Measurements from ENCODE around the gene LIN7B. TPM values are rescaled to one million over a fixed set of nuclear protein-coding genes. Genes with fewer than 3 reads are reported as not detected.

Gene LIN7B
- total RNA-seq, 1 donor from 2014 or later = 9.8 TPM

GRCh38 chr19:49091391-49092038 is 22.7 kb upstream of the LIN7B start:
- DNase-seq (ENCODE audit: low spot score) (no peak), ATAC-seq (no peak)
- intact Hi-C loops (cut with DNase I) = no loop called here

GRCh38 chr19:49092686-49093085 is 21.5 kb upstream of the LIN7B start:
- ATAC-seq (no peak), DNase-seq (ENCODE audit: low spot score) (no peak)
- intact Hi-C loops (cut with DNase I) = no loop called here

GRCh38 chr19:49094505-49095482 is 19.4 kb upstream of the LIN7B start:
- DNase-seq (ENCODE audit: low spot score) (no peak), ATAC-seq (no peak)
- intact Hi-C loops (cut with DNase I) = no loop called here

GRCh38 chr19:49097453-49098288 is 16.5 kb upstream of the LIN7B start:
- intact Hi-C loops (cut with DNase I) = no loop called here
- ATAC-seq (peak; percentile 77), DNase-seq (ENCODE audit: low spot score) (peak; percentile 76)

GRCh38 chr19:49098795-49099194 is 15.4 kb upstream of the LIN7B start:
- ATAC-seq (no peak), DNase-seq (ENCODE audit: low spot score) (no peak)
- intact Hi-C loops (cut with DNase I) = no loop called here

- no peak for DNase-seq (ENCODE audit: low spot score)
- intact Hi-C loops (cut with DNase I) = no loop called here
- ATAC-seq = no peak
Measured at GRCh38 chr19:49101160-49101559, 13.0 kb upstream of the LIN7B start.

- intact Hi-C loops (cut with DNase I) = no loop called here
- ATAC-seq (no peak), DNase-seq (ENCODE audit: low spot score) (no peak)
Measured at GRCh38 chr19:49102303-49102702, 11.9 kb upstream of the LIN7B start.

- intact Hi-C loops (cut with DNase I) = no loop called here
- no peak for ATAC-seq
- DNase-seq (ENCODE audit: low spot score) = no peak
Measured at GRCh38 chr19:49103331-49104085, 10.7 kb upstream of the LIN7B start.

GRCh38 chr19:49104229-49104864 is 9.8 kb upstream of the LIN7B start:
- intact Hi-C loops (cut with DNase I) = no loop called here
- DNase-seq (ENCODE audit: low spot score) = no peak
- peak; percentile 31 for ATAC-seq

GRCh38 chr19:49106648-49107135 is 7.5 kb upstream of the LIN7B start:
- intact Hi-C loops (cut with DNase I) = no loop called here
- DNase-seq (ENCODE audit: low spot score) (peak; percentile 67), ATAC-seq (peak; percentile 48)

GRCh38 chr19:49107625-49108459 is 6.3 kb upstream of the LIN7B start:
- no peak for ATAC-seq

GRCh38 chr19:49109051-49109450 is 5.1 kb upstream of the LIN7B start:
- ATAC-seq (no peak), DNase-seq (ENCODE audit: low spot score) (no peak)
- intact Hi-C loops (cut with DNase I) = no loop called here

More at GRCh38 chr19:49107625-49108459, 6.3 kb upstream of the LIN7B start:
- no peak for DNase-seq (ENCODE audit: low spot score)
- intact Hi-C loops (cut with DNase I) = no loop called here

GRCh38 chr19:49109569-49110233 is 4.5 kb upstream of the LIN7B start:
- intact Hi-C loops (cut with DNase I) = no loop called here

GRCh38 chr19:49110567-49110966 is 3.6 kb upstream of the LIN7B start:
- no peak for DNase-seq (ENCODE audit: low spot score)
- intact Hi-C loops (cut with DNase I) = no loop called here
- no peak for ATAC-seq

More at GRCh38 chr19:49109569-49110233, 4.5 kb upstream of the LIN7B start:
- no peak for ATAC-seq
- DNase-seq (ENCODE audit: low spot score) = no peak

GRCh38 chr19:49111218-49111998 is 2.8 kb upstream of the LIN7B start:
- intact Hi-C loops (cut with DNase I) = no loop called here

More at GRCh38 chr19:49111218-49111998, 2.8 kb upstream of the LIN7B start:
- no peak for ATAC-seq
- DNase-seq (ENCODE audit: low spot score) = no peak
